CD1c-positive myeloid dendritic cell (primary cell): ENCODE results near the gene GLIPR1.
"Not testable (repeated sequence)": the region's sequence is repeated elsewhere in the genome, so short reads cannot be mapped to it uniquely, and the experiment has no call there.

Source experiments
- DNase-seq: peaks from one replicate; pipeline ENCODE4 v3.0.0-alpha.2; 2016; ENCODE audit errors: extremely low spot score

Gene GLIPR1

DNA sequence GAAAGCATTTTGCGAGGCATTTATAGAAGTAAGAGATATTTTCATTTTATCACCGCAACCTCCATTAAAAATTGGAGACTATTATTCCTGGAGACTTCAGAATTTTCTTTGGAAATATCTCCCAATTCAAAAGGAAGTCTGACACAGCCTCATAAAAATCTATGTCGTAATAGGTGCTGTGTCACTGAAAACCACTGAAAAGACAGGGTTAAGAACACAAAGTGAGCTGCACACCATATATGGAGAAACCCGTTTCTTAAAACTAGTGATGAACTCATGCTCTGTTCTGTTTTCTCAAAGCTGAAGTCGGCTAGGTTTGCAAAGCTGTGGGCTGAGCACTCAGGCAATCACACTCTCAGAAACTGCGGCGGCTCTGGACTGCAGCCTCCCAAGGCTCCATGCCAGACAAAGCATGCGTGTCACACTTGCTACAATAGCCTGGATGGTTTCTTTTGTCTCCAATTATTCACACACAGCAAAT is at the start of gene GLIPR1:
Gene GLIPR1, plus strand, starts transcription at position 287 of the 481 bp plus-strand sequence. Its CDS starts 126 bp downstream, at position 413.
- peak; percentile 93 for DNase-seq

DNA sequence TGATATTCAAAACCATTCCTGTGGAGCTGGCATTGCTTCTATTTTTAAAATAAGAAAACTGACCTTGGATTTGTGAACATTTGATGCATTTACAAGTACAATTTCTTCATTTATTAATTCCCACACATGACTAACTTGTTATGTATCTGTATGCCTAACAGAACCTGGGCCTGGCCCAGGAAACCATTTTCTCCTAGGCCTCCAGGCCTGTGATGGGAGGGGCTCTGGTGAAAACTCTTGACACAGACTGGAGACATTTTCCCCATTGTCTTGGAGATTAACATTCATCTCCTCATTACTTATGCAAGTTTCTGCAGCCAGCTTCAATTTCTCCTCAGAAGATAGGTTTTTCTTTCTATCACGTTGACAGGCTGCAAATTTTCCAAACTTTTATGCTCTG is 47.6 kb upstream of the GLIPR1 start:
- DNase-seq: no peak

DNA sequence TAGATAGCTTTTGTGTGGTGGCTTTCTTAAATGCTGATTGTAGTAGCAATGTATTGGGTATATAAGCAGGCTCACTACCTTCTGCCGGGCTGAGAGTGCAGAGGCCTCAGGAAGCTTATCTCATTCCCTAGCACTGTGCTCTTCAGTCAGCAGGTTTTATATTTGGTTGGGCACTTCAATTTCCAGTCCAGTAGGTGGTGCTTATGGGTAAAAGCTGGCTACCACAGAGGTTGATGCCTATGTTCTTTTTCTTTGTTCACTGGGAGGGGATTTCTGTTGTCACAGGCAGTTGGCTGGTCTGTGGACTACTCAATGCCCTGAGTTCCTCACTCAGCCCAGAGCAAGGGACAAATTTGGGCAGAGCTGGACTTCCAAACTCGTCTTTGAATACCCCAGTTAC is 43.0 kb upstream of the GLIPR1 start:
- peak; percentile 61 for DNase-seq

DNA sequence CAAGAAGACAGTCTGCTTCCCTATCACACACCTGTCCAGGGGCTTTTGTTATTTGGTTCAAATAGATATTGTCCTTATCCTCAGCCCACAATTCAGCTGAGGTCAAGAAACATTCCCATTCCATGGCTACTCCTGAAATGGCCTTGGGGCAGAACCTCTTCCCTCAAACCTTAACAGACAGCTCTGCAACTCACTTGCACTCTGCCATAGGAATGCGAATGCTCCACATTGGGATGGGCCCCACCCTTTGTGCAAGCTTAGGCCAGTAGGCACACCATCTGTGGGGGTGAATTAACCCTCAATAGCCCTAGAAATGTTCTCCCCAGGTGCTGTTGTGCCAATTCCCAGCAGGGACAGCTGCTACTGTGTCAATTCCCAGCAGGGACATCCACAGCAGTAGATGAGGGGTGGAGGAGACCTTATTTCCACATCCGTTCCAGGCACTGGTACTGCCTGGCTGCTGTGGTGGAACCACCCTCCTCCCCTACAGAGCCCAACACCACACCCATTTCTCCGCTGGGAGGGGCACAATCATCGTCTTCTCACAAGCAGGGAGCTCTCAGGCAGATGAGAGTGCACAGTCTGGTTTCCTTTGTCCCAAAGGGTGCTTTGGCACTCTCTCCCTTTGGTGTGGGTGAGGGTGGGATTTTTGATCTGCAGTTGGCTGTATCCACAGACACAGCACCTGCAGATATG is 42.3 kb upstream of the GLIPR1 start:
- no peak for DNase-seq

DNA sequence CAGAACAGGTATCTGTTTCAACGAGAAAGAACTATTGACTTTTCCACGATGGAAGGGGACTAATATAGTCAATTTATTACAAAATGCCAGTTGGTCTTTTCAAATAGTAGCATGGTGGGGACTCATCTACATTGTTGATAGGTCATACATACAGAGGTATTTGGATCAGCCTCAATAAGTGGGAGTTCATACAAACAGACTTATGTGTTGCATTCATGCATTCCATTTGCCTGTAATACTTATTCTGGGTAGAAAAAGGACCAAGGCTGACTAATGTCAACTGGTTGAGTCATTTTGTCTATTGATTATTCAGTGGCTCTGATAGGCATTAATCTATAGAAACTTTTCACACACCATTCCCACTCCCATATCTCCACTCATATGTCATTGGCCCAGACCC is 41.5 kb upstream of the GLIPR1 start:
- no peak for DNase-seq

DNA sequence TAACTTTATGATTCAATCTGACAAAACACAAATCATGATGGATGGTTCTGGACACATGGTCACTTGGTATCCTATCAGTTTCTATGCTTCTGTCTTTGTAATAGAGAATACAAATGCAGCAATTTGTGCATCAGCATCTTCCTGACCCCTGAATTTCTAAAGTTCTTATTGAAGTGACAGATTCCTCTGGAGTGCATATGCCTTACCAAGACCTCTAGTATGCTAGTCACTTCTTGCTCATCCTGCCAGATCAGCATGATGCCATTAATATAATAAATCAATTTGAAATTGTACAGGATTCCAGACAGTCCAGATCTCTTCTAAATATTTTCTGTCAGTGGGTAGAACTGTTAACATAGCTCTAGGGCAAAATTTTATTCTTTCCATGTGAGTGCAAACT is 40.6 kb upstream of the GLIPR1 start:
- no peak for DNase-seq

DNA sequence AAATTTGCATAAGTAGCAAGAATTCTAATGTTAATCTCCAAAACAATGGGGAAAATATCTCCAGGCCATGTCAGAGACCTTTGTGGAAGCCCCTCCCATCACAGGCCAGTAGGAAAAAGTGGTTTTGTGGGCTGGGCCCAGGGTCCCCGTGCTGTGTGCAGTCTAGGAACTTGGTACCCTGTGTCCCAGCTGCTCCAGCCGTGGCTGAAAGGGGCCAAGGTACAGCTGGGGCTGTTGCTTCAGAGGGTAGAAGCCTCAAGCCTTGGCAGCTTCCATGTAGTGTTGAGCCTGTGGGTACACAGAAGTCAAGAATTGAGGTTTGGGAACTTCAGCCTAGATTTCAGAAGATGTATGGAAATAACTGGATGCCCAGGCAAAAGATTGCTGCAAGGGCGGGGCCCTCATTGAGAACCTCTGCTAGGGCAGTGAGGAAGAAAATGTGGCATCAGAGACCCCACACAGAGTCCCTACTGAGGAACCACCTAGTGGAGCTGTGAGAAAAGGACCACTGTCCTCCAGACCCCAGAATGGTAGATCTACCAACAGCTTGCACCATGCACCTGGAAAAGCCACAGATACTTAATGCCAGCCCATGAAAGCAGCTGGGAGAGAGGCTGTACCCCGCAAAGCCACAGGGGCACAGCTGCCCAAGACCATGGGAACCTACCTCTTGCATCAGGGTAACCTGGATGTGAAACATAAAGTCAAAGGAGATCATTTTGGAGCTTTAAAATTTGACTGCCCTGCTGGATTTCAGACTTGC is 38.7 kb upstream of the GLIPR1 start:
- DNase-seq: not testable (repeated sequence)

DNA sequence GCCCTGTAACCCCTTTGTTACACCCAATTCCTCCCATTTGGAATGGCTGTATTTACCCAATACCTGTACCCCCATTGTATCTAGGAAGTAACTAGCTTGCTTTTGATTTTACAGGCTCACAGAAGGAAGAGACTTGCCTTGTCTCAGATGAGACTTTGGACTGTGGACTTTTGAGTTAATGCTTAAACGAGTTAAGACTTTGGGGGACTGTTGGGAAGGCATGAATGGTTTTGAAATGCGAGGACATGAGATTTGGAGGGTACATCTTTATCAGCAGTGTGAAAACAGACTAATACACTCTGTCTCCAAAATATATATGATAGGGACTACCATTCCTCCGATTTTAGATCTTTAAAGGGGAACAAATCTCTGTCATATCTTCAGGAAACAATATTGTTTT is 38.1 kb upstream of the GLIPR1 start:
- DNase-seq: not testable (repeated sequence)

DNA sequence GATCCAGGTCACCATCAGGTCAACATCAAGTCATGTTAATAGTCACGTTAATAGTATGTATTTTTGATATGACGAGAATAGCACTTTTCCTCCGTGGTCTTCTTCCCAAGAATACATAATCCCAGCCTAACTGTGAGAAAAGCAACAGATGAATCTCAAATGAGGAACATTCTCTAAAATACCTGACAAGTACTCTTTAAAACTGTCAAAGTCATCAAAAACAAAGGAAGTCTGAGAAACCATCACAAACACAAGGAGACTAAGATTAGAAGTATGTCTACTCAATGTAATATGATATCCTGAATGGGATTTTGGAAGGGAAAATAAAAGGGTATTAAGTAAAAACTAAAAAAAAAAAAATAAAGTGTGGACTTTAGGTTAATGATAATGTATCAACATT is 36.8 kb upstream of the GLIPR1 start:
- no peak for DNase-seq

DNA sequence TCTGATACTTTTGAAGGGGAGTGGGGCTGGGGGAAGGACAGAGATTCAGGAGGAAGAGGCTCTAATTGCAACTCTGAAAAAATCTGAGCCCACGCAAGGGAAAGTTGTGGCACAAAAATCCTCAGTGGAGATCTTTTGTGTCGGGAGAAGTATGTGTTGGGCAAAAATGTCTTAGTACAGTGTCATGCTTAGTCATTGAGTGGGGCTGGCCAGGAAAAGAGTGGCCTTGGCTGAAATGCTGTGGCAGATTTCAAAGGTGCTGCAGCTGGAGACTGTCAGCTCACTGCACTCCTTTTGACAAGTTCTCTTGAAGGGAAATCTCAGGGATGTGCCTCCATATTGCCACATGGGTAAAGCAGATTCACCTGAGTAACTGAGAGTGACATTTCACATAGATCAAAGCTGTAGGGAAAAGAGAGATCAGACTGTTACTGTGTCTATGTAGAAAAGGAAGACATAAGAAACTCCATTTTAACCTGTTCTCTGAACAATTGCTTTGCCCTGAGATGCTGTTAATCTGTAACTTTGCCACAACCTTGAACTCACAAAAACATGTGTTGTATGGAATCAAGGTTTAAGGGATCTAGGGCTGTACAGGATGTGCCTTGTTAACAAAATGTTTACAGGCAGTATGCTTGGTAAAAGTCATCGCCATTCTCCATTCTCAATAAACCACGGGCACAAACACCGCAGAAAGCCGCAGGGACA is 36.0 kb upstream of the GLIPR1 start:
- peak; percentile 4 for DNase-seq

DNA sequence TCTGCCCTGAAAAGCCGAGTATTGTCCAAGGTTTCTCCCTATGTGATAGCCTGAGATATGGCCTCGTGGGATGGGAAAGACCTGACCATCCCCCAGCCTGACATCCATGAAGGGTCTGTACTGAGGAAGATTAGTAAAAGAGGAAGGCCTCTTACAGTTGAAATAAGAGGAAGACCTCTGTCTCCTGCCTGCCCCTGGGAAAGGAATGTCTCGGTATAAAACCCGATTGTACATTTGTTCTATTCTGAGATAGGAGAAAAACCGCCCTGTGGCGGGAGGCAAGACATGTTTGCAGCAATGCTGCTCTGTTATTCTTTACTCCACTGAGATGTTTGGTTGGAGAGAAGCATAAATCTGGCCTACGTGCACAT is 35.4 kb upstream of the GLIPR1 start:
- DNase-seq: not testable (repeated sequence)

DNA sequence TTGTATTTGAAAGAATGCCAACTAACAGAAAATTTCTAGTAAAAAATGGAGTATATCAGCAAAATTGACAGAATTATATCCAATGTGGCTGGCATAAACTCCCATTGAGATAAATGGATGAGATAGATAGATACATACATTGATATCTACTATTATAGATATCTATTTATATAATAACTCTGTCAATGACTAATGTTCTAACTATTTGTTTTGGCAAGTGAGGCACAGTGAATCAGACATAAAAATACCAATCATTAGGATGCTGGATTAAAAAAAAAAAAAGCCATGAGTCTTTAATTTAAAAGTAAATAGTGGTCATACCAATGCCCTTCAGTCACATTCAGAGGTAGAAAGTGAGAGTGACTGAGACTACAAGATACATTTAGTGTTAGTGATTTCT is 33.7 kb upstream of the GLIPR1 start:
- DNase-seq: no peak

DNA sequence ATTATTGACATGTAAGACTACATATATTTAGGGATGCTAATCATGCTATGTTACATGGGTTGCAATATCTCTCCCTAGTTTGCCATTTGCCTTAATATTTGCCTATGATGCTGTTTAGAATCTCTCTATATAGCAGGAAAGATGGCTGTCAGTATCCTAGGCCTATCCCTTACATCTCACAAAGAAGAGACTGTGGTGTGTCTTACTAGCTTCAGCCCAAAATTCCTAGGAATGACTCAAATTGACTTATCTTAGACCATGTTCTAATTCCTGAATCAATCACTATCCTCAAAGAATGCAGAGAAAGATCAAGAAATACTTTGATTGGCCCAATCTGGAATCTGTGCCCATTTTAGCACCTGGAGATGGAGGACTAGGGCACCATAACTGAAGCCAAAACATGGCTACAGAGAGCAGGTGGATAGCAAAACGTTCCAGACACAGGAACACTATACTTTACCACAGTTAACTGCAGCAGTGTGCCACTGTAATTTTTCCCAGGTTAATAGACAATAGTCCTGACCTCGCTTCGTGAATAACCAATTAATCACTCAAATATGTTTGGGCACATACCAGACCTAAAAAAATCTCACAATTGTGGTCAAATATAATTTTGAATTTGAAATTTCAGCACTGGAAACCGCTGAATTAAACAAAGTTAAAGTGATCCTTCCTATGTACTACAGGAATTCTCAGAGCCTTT is 32.7 kb upstream of the GLIPR1 start:
- DNase-seq: no peak

DNA sequence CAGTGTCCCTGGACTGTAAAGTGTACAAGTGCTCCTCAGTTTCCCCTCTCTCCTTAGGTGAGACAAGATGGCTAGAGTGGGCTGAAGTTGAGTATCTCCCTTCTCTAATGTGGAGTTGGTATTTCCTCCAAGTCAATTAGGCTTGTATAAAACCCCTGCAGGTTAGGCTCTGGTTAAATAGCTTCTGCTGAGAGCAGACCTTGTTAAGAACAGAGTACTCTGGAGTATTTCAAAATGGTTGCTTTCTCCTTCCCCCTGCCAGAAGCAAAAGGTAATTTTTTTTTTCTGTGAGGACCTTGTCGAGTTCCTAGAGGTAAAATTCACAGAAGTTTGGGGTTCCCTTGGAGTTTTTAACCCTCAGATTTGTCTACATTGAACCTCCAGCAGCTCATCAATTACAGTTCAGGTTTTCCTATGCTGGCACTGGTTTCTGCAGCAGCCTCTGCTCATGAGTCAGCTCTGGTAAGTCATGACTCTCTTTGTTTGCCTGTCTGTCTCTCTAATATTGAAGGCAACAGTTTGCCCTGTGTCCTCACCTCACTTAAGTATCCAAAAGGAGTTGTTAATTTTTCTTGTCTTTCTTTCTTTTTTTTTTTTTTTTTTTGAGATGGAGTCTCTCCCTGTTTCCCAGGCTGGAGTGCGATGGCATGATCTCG is 27.8 kb upstream of the GLIPR1 start:
- DNase-seq: no peak

DNA sequence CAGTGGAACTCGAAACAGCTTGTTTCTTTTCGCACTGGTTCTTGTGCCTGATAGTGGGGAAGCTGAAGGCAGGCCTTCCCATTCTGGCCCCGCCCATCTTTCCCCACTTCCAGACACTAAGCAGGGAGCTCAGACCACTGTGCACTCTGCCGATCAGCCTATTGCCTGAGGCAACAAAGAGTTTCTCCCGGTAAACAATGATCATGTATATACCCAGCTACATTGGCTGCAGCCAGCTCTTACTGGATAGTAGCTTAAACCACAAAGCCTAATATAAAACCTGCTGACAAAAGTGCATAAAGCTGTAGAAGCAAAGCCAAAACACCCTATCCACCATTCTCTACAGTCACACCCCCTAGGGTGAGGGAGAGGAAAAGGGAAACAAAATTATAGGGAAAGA is 24.7 kb upstream of the GLIPR1 start:
- no peak for DNase-seq

DNA sequence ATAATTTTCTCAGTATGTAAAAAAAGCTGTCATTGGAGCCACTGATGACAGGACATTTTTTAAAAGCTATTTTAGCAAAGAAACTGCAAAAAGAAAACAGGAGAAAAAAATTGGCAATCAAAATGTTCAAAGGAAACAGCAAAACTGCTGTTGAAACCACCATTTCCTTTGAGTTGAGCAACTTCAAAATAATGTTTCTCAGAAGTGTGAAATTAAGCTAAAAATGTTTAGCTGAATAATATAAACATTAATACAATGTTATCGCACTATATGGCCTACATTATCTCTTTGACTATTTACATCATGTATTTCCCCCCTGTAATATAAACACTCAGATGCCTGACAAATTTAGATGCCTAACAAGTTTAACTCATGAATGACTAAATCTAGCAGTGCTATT is 23.4 kb upstream of the GLIPR1 start:
- DNase-seq: no peak

DNA sequence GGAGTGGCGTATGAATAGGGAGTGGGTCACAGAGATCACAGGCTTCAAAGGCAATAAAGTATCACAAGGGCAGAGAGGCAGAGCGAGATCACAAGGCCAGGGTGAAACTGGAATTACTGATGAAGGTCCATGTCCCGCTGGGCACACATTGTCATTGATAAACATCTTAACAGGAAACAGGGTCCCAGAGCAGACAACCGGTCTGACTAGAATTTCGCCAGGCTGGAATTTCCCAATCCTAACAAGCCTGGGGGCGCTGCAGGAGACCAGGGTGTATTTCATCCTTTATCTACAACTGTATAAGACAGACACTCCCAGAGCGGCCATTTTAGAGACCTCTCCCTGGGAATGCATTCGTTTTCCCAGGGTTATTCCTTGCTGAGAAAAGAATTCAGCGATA is 22.7 kb upstream of the GLIPR1 start:
- not testable (repeated sequence) for DNase-seq

DNA sequence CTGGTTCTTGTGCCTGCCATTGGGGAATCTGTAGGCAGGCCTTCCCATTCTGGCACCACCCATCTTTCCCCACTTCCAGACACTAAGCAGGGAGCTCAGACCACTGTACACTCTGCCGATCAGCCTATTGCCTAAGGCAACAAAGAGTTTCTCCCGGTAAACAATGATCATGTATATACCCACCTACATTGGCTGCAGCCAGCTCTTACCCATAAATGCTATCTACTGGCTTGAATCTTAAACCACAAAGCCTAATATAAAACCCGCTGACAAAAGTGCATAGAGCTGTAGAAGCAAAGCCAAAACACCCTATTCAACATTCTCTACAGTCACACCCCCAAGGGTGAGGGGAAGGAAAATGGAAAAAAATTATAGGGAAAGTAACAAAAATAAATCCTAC is 20.8 kb upstream of the GLIPR1 start:
- no peak for DNase-seq

DNA sequence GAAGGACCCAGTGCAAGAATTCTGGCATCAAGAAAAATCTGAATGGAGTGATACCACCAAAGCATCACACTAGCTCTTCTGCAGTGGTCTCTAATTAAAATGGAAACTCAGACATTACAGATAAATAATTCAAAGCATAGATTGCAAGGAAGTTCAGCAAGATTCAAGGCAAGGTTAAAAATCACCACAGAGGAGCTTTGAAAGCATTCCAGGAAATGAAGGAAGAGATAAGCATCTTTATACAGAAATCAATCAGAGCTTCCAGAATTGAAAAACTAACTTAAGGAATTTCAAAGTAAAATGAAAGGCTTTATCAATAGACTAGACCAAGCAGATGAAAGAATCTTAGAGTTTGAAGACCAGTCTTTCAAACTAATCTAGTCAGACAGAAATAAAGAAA is 20.4 kb upstream of the GLIPR1 start:
- no peak for DNase-seq

DNA sequence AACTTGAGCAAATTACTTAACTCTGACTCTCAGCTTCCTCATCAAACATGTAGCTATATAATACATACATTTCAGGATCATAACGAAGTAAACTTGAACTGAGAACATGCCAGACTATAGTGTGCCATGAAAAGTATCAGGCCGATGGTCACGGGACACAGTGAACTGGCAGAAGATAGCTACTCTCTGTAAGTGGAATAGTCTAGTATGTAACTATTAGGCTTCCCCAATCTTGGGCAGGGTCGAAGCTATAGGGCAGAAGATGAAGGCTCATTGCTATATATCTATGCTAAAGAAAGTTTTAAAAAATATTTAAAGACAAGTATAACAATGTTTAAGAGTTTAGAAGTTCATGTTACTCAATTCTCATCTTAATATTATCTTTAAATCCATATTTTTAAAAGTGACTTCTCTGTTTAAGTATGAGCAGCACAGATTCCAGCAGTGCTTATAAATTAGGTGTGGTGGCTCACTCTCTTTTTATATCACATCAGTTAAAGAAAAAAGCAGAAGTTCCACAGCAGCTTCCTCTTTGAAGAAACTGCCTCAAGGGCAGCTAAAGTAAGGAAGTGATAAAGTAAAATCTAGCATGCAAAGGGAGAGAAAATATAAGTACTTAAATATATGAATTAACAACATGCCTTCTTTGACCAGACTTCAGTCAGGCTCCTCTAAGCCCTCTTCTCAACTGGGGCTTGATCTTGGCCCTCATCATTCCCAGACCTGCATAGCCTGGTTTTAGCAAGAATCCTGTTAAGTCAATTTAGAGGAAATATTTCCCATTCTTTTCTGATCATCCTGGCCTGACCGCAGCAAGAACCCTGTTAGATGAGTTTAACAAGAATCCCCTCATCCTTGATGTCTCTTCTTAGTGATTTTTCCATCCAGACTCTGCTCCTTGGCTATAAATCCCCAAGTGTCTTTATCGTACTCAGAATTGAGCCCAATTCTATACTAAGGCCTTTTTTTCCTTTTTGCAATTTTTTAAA is 8.4 kb upstream of the GLIPR1 start:
- peak; percentile 86 for DNase-seq
